Endothelial cell of umbilical vein (primary cell): ENCODE measurements around the gene TBX4. TPM values are rescaled to one million over a fixed set of nuclear protein-coding genes. Genes with fewer than 3 reads are reported as not detected.

Experiments
- BruUV-seq: library from RNA; stranded (reverse); fragments of 400-500 nt; replicated peaks from 2 replicates; lab custom pipeline; 2021; lab: Mats Ljungman, UMichigan
- CTCF ChIA-PET: fragments of 300-600, 350-600 bp; sonication (Branson Sonifier 250); formaldehyde crosslinking; loops from one replicate; lab custom pipeline; 2021; ENCODE audit warnings: antibody characterized with exemption, inconsistent platforms; lab: Charles Lee
- POLR2A ChIA-PET: fragments of 300-600, 350-600 bp; sonication (Branson Sonifier 250); formaldehyde crosslinking; loops from one replicate; lab custom pipeline; 2021; ENCODE audit warnings: antibody characterized with exemption, inconsistent platforms; lab: Charles Lee
- DNase-seq: peaks from one replicate; pipeline ENCODE4 v3.0.0-alpha.2; 2011; ENCODE audit warnings: low read depth, low spot score
- FAIRE-seq: peaks from 2 replicates; lab custom pipeline; 2011; peaks lifted over from hg19 to GRCh38; lab: Jason Lieb, UNC
- H2AFZ ChIP-seq: 2 replicates; pipeline ENCODE4 v1.6.0; 2012; ENCODE audit warnings: low read depth, low read length, control low read depth, inconsistent platforms
- H3K27ac ChIP-seq: 2 replicates; pipeline ENCODE4 v1.5.1; 2011; ENCODE audit warnings: low read depth, mild to moderate bottlenecking, control low read depth, low read length, moderate library complexity; ENCODE audit not compliant: insufficient read depth
- H3K27me3 ChIP-seq, 2 experiments: 2 replicates each; pipeline versions ENCODE4 v1.6.0 to v1.6.1; 2011; ENCODE audit warnings: low read length in 2 of 2, mixed read lengths in 1 of 2; ENCODE audit not compliant: control insufficient read depth in 2 of 2, insufficient read depth in 2 of 2
- H3K36me3 ChIP-seq, 2 experiments: 2 replicates in 1 of 2; 3 replicates in 1 of 2; pipeline ENCODE4 v1.5.1; 2011; ENCODE audit warnings: low read length in 2 of 2, mild to moderate bottlenecking in 1 of 2, moderate library complexity in 1 of 2; ENCODE audit not compliant: control insufficient read depth in 2 of 2, insufficient read depth in 2 of 2; ENCODE audit errors: extremely low read depth in 1 of 2
- H3K4me1 ChIP-seq: 3 replicates; pipeline ENCODE4 v1.5.1; 2011; ENCODE audit warnings: mild to moderate bottlenecking, low read length; ENCODE audit not compliant: control insufficient read depth, insufficient read depth; ENCODE audit errors: extremely low read depth
- H3K4me2 ChIP-seq: 2 replicates; pipeline ENCODE4 v1.6.1; 2011; ENCODE audit warnings: low read length, control low read depth, mixed read lengths; ENCODE audit not compliant: insufficient read depth
- H3K4me3 ChIP-seq, 3 experiments: fragments of 200-600 bp in 1 of 3; sonication (generic), shearing (Covaris generic) in 1 of 3; replicated peaks in 1 of 3; 2 replicates each; pipeline ENCODE4 v1.5.1; 2011 to 2016; ENCODE audit warnings: control low read depth in 3 of 3, low read length in 3 of 3, mild to moderate bottlenecking in 2 of 3, inconsistent platforms in 1 of 3, low read depth in 1 of 3, moderate library complexity in 1 of 3; ENCODE audit not compliant: insufficient read depth in 1 of 3
- H3K79me2 ChIP-seq: 2 replicates; pipeline ENCODE4 v1.6.0; 2012; ENCODE audit warnings: low read length, inconsistent platforms; ENCODE audit not compliant: control insufficient read depth, insufficient read depth
- H3K9ac ChIP-seq: replicated peaks from 2 replicates; pipeline ENCODE3; 2011; ENCODE audit warnings: low read length, control low read depth; ENCODE audit not compliant: insufficient read depth; ENCODE audit errors: extremely low read depth
- H3K9me1 ChIP-seq: replicated peaks from 3 replicates; pipeline ENCODE4 v1.6.0; 2011; ENCODE audit warnings: mild to moderate bottlenecking, low read length; ENCODE audit not compliant: control insufficient read depth, insufficient read depth; ENCODE audit errors: extremely low read depth
- H3K9me3 ChIP-seq: replicated peaks from 2 replicates; pipeline ENCODE4 v1.5.1; 2012; ENCODE audit warnings: low read length, inconsistent platforms; ENCODE audit not compliant: control insufficient read depth, insufficient read depth
- H4K20me1 ChIP-seq: replicated peaks from 2 replicates; pipeline ENCODE3; 2011; ENCODE audit warnings: mild to moderate bottlenecking, low read length; ENCODE audit not compliant: control insufficient read depth, insufficient read depth; ENCODE audit errors: extremely low read depth
- CTCF ChIP-seq, 2 donors: IDR thresholded peaks; 1 replicate in 1 of 2; 2 replicates in 1 of 2; pipeline ENCODE4 v1.5.1; 2011; ENCODE audit warnings: low read length in 2 of 2, mild to moderate bottlenecking in 2 of 2, moderate library complexity in 2 of 2, control low read depth in 1 of 2, inconsistent platforms in 1 of 2, low read depth in 1 of 2; ENCODE audit not compliant: insufficient read depth in 1 of 2; ENCODE audit errors: extremely low read depth in 1 of 2
- EZH2 ChIP-seq: IDR thresholded peaks from 2 replicates; pipeline ENCODE4 v1.6.1; 2012; ENCODE audit warnings: borderline replicate concordance, low read depth, mild to moderate bottlenecking, moderate library complexity, low read length, inconsistent platforms; ENCODE audit not compliant: severe bottlenecking
- FOS ChIP-seq: IDR thresholded peaks from 2 replicates; pipeline ENCODE4 v1.6.1; 2011; ENCODE audit warnings: mild to moderate bottlenecking, low read length, moderate library complexity, borderline replicate concordance; ENCODE audit not compliant: insufficient read depth
- GATA2 ChIP-seq: IDR thresholded peaks from 2 replicates; pipeline ENCODE4 v1.7.0; 2011; ENCODE audit warnings: low read depth, mild to moderate bottlenecking, moderate library complexity, mixed read lengths, low read length; ENCODE audit not compliant: insufficient read length, insufficient read depth
- JUN ChIP-seq: IDR thresholded peaks from 2 replicates; pipeline ENCODE4 v1.6.1; 2011; ENCODE audit warnings: borderline replicate concordance, low read depth; ENCODE audit not compliant: insufficient read length, insufficient read depth
- MAX ChIP-seq: IDR thresholded peaks from 2 replicates; pipeline ENCODE4 v1.6.1; 2011; ENCODE audit not compliant: insufficient read depth, insufficient read length
- MYC ChIP-seq: IDR thresholded peaks from one replicate; pipeline ENCODE4 v1.6.1; 2011; ENCODE audit warnings: mild to moderate bottlenecking, low read depth, low read length
- POLR2A ChIP-seq: IDR thresholded peaks from 2 replicates; pipeline ENCODE4 v1.6.1; 2012; ENCODE audit warnings: low read depth, mild to moderate bottlenecking, control low read depth, low read length
- POLR2AphosphoS5 ChIP-seq: IDR thresholded peaks from 2 replicates; pipeline ENCODE4 v1.6.1; 2012; ENCODE audit warnings: low read depth, mild to moderate bottlenecking, control low read depth, low read length, moderate library complexity; ENCODE audit not compliant: insufficient read depth
- dilution Hi-C: fragments of 300-500 bp; cut with MboI; formaldehyde crosslinking; loops from one replicate; pipeline ENCODE4 v1.15.0; 2019; ENCODE audit warnings: low sequenced_read_pairs; ENCODE audit not compliant: extremely low pct_ligation_motif_present
- intact Hi-C: fragments of 100-400 bp; cut with micrococcal nuclease; formaldehyde crosslinking; loops from one replicate; pipeline ENCODE4 v1.10.0; 2022
- polyA plus RNA-seq, 4 experiments: library from polyadenylated mRNA; depleted of rRNA in 3 of 4; stranded (reverse) in 3 of 4; unstranded in 1 of 4; fragments of >200 nt; gene quantifications; 2 replicates each; pipeline versions ENCODE4 v1.2.1 to v1.2.3, GENCODE V29; 2011 to 2012; ENCODE audit warnings: missing spikeins in 1 of 4
- total RNA-seq: library from RNA; stranded (reverse); gene quantifications from 2 replicates; pipeline ENCODE4 v1.2.3, GENCODE V29; 2021

TBX4 gene
- total and polyA plus RNA-seq, 2 donors (not counting 3 experiments of a cell fraction or from before 2014, with no cell fraction given), result not detected

GRCh38 chr17:61499632-61500031, 47.4 kb downstream of the TBX4 start:
- TF ChIP-seq GATA2, result no peak
- no peak for TF ChIP-seq CTCF (IDR thresholded peaks at IDR 0.05; ENCODE audit: extremely low read depth in 1 of 2, insufficient read depth in 1 of 2, low read depth in 1 of 2, low read length in 2 of 2)
- TF ChIP-seq FOS, result no peak
- TF ChIP-seq POLR2A, result no peak
- TF ChIP-seq EZH2, result no peak
- no peak for TF ChIP-seq MAX
- no peak for TF ChIP-seq POLR2AphosphoS5
- no peak for TF ChIP-seq JUN
- no peak for TF ChIP-seq MYC
- intact Hi-C loops (no loop called here), dilution Hi-C loops (no loop called here)
- Histone ChIP-seq H4K20me1 (no peaks in the 10 kb centered on the region), H3K4me1 (peaks cover 15% of the 10 kb centered on the region), H3K9me1 (no peaks in the 10 kb centered on the region), H3K79me2 (no peaks in the 10 kb centered on the region), H3K4me3 (no peak overlapping the region), H3K36me3 (no peaks in the 10 kb centered on the region), H3K4me2 (no peak overlapping the region), H3K9me3 (no peaks in the 10 kb centered on the region), H3K9ac (no peak overlapping the region), H3K27ac (no peak overlapping the region), H3K27me3 (peaks cover 2% of the 10 kb centered on the region in 2 experiments), H2AFZ (no peak overlapping the region)
- ChIA-PET POLR2A (no interaction called here), CTCF (no interaction called here)
- BruUV-seq, result no TSS peak
- FAIRE-seq, result no peak
- DNase-seq, result no peak
